Trophoblast cell (in vitro differentiated cells and primary cell): ENCODE data around the gene FOXD4L1.
"Not testable (repeated sequence)": the region's sequence is repeated elsewhere in the genome, so short reads cannot be mapped to it uniquely, and the experiment has no call there.

Experiments used
- DNase-seq, 2 donors: peaks; one replicate each; pipeline ENCODE4 v3.0.0-alpha.2; 2016
- H2AFZ ChIP-seq: 2 replicates; pipeline ENCODE4 v1.6.1; 2013; ENCODE audit warnings: low read length, moderate library complexity, mild to moderate bottlenecking; ENCODE audit not compliant: insufficient read depth, poor library complexity
- H2AK5ac ChIP-seq: 2 replicates; pipeline ENCODE4 v1.6.1; 2013; ENCODE audit warnings: mild to moderate bottlenecking, low read length
- H2BK120ac ChIP-seq: 2 replicates; pipeline ENCODE4 v1.6.1; 2013; ENCODE audit warnings: low read length, mild to moderate bottlenecking, moderate library complexity; ENCODE audit not compliant: insufficient read depth, poor library complexity
- H2BK12ac ChIP-seq: 2 replicates; pipeline ENCODE4 v1.6.1; 2013; ENCODE audit warnings: mild to moderate bottlenecking, low read length, moderate library complexity
- H2BK5ac ChIP-seq: 2 replicates; pipeline ENCODE4 v1.6.1; 2013; ENCODE audit warnings: low read length, low read depth, moderate library complexity, mild to moderate bottlenecking; ENCODE audit not compliant: poor library complexity
- H3K14ac ChIP-seq: 2 replicates; pipeline ENCODE4 v1.6.1; 2013; ENCODE audit warnings: mild to moderate bottlenecking, low read length
- H3K18ac ChIP-seq: 2 replicates; pipeline ENCODE4 v1.6.1; 2013; ENCODE audit warnings: mild to moderate bottlenecking, low read length
- H3K23ac ChIP-seq: 2 replicates; pipeline ENCODE4 v1.6.1; 2013; ENCODE audit warnings: low read length
- H3K27ac ChIP-seq: 2 replicates; pipeline ENCODE4 v1.5.1; 2013; ENCODE audit warnings: low read depth, mild to moderate bottlenecking, inconsistent platforms, low read length, moderate library complexity
- H3K27me3 ChIP-seq: 2 replicates; pipeline ENCODE4 v1.6.1; 2013; ENCODE audit warnings: inconsistent platforms, mild to moderate bottlenecking, low read length, moderate library complexity; ENCODE audit not compliant: insufficient read depth
- H3K36me3 ChIP-seq, 2 experiments: 1 replicate in 1 of 2; 2 replicates in 1 of 2; pipeline ENCODE4 v1.6.1; 2013; ENCODE audit warnings: low read length in 2 of 2, mild to moderate bottlenecking in 2 of 2, moderate library complexity in 1 of 2; ENCODE audit not compliant: insufficient read depth in 2 of 2, control insufficient read depth in 1 of 2
- H3K4ac ChIP-seq: 2 replicates; pipeline ENCODE4 v1.6.1; 2013; ENCODE audit warnings: low read depth, mild to moderate bottlenecking, low read length, moderate library complexity
- H3K4me1 ChIP-seq, 2 experiments: 1 replicate in 1 of 2; 2 replicates in 1 of 2; pipeline ENCODE4 v1.6.1; 2013; ENCODE audit warnings: low read length in 2 of 2, mild to moderate bottlenecking in 2 of 2, moderate library complexity in 1 of 2; ENCODE audit not compliant: insufficient read depth in 2 of 2, control insufficient read depth in 1 of 2
- H3K4me2 ChIP-seq: 2 replicates; pipeline ENCODE4 v1.6.1; 2013; ENCODE audit warnings: inconsistent platforms, mild to moderate bottlenecking, low read length, moderate library complexity
- H3K4me3 ChIP-seq: 2 replicates; pipeline ENCODE4 v1.5.1; 2013; ENCODE audit warnings: mild to moderate bottlenecking, low read depth, low read length, inconsistent platforms
- H3K79me1 ChIP-seq: one replicate; pipeline ENCODE4 v1.6.1; 2013; ENCODE audit warnings: low read length
- H3K79me2 ChIP-seq: 2 replicates; pipeline ENCODE4 v1.6.1; 2013; ENCODE audit warnings: low read length, mild to moderate bottlenecking; ENCODE audit not compliant: control insufficient read depth, insufficient read depth, poor library complexity
- H3K9ac ChIP-seq: 2 replicates; pipeline ENCODE4 v1.6.1; 2013; ENCODE audit warnings: mild to moderate bottlenecking, low read length
- H3K9me3 ChIP-seq: 2 replicates; pipeline ENCODE4 v1.6.1; 2013; ENCODE audit warnings: low read depth, mild to moderate bottlenecking, control low read depth, inconsistent platforms, low read length; ENCODE audit not compliant: insufficient read depth
- H4K12ac ChIP-seq: 2 replicates; pipeline ENCODE4 v1.6.1; 2013; ENCODE audit warnings: low read depth, mild to moderate bottlenecking, low read length, moderate library complexity
- H4K8ac ChIP-seq: 2 replicates; pipeline ENCODE4 v1.6.1; 2013; ENCODE audit warnings: low read depth, mild to moderate bottlenecking, low read length, moderate library complexity
- H4K91ac ChIP-seq: one replicate; pipeline ENCODE4 v1.6.1; 2013; ENCODE audit warnings: low read depth, mild to moderate bottlenecking, low read length, moderate library complexity
- WGBS: extraction: QIAGEN DNeasy Blood & Tissue Kit; methylation state at CpG from one replicate; pipeline ENCODE4 v1.1.7; 2013; ENCODE audit warnings: missing lambda C conversion rate; ENCODE audit not compliant: insufficient read length, insufficient coverage; ENCODE audit errors: extremely low coverage; 5-methylcytosine and 5-hydroxymethylcytosine counted together

The FOXD4L1 gene

GRCh38 chr2:113499019-113499885 lies 787 bp downstream of the FOXD4L1 start:
- no CpG with 5 or more reads among the region's 62 CpGs for WGBS
- not testable (repeated sequence) for H4K91ac ChIP-seq, H3K79me2 ChIP-seq, H2AK5ac ChIP-seq, H4K12ac ChIP-seq, H3K9me3 ChIP-seq, H3K14ac ChIP-seq, H3K36me3 ChIP-seq, H3K4me3 ChIP-seq, H2BK12ac ChIP-seq, H3K4ac ChIP-seq, H3K4me2 ChIP-seq, H3K9ac ChIP-seq, H2AFZ ChIP-seq, H3K4me1 ChIP-seq, H3K27ac ChIP-seq, H2BK5ac ChIP-seq, H3K79me1 ChIP-seq, H3K18ac ChIP-seq, H4K8ac ChIP-seq, H2BK120ac ChIP-seq, H3K23ac ChIP-seq
- DNase-seq = peak in 1 of 2 donors; percentile 7
- H3K27me3 ChIP-seq = peaks cover 18% of the 10 kb centered on the region

DNA sequence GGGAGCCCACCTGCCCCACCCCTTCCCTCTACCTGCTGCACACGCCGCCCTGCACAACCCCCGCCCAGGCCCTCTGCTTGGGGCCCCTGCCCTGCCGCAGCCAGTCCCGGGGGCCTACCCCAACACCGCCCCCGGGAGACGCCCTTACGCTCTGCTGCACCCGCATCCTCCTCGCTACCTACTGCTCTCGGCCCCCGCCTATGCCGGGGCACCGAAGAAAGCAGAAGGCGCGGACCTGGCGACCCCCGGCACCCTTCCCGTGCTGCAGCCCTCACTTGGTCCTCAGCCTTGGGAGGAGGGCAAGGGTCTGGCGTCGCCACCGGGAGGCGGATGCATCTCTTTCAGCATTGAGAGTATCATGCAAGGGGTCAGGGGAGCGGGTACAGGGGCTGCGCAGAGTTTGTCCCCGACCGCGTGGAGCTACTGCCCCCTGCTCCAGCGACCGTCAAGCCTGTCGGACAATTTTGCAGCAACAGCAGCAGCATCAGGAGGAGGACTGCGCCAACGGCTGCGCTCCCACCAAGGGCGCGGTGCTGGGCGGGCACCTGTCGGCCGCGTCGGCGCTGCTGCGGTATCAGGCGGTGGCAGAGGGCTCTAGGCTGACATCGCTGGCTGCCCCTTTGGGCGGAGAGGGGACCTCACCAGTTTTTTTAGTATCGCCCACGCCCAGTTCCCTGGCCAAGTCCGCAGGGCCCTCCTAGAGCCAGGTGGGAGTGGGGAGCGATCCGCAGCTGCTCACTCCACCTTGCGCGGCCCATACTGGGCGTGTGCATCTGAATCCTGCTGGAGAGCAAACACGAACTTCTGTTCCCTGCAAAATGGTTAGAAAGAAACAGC lies 1.6 kb downstream of the FOXD4L1 start:
- H3K79me1 ChIP-seq, H3K4ac ChIP-seq, DNase-seq, H3K18ac ChIP-seq, H3K9me3 ChIP-seq, H4K8ac ChIP-seq, H3K4me2 ChIP-seq, H2AFZ ChIP-seq, H2BK5ac ChIP-seq, H3K4me3 ChIP-seq, H2BK12ac ChIP-seq, H3K23ac ChIP-seq, H3K36me3 ChIP-seq, H2BK120ac ChIP-seq, H3K79me2 ChIP-seq, H4K12ac ChIP-seq, H2AK5ac ChIP-seq, H4K91ac ChIP-seq, H3K14ac ChIP-seq, H3K27ac ChIP-seq, H3K9ac ChIP-seq, H3K4me1 ChIP-seq: not testable (repeated sequence)
- H3K27me3 ChIP-seq = peaks cover 19% of the 10 kb centered on the region
- no CpG with 5 or more reads among the region's 56 CpGs for WGBS

DNA sequence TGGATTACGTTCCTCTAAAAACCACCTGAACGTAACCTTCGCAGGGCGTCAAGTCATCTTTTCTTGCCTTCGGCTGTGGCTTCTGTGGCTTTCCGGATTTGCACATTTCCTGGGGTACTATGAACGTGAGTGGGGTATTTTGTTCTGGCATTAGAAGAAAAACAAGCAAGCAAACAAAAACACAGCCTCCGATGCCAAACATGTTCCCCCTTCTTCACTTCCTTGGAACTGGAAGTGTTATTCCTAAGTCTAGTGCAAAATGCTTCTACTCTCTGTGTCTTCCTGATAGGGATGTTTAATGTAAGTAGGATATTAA lies 2.2 kb downstream of the FOXD4L1 start:
- H3K36me3 ChIP-seq, H3K79me2 ChIP-seq, H4K91ac ChIP-seq, H3K79me1 ChIP-seq, DNase-seq, H3K27ac ChIP-seq, H4K12ac ChIP-seq, H3K9me3 ChIP-seq, H3K9ac ChIP-seq, H4K8ac ChIP-seq, H3K4me2 ChIP-seq, H3K4me3 ChIP-seq, H3K14ac ChIP-seq, H3K4me1 ChIP-seq, H3K4ac ChIP-seq, H3K18ac ChIP-seq, H3K23ac ChIP-seq, H2BK12ac ChIP-seq, H2BK120ac ChIP-seq, H2AK5ac ChIP-seq, H2AFZ ChIP-seq, H2BK5ac ChIP-seq: not testable (repeated sequence)
- no CpG with 5 or more reads among the region's 8 CpGs for WGBS
- peaks cover 19% of the 10 kb centered on the region for H3K27me3 ChIP-seq

DNA sequence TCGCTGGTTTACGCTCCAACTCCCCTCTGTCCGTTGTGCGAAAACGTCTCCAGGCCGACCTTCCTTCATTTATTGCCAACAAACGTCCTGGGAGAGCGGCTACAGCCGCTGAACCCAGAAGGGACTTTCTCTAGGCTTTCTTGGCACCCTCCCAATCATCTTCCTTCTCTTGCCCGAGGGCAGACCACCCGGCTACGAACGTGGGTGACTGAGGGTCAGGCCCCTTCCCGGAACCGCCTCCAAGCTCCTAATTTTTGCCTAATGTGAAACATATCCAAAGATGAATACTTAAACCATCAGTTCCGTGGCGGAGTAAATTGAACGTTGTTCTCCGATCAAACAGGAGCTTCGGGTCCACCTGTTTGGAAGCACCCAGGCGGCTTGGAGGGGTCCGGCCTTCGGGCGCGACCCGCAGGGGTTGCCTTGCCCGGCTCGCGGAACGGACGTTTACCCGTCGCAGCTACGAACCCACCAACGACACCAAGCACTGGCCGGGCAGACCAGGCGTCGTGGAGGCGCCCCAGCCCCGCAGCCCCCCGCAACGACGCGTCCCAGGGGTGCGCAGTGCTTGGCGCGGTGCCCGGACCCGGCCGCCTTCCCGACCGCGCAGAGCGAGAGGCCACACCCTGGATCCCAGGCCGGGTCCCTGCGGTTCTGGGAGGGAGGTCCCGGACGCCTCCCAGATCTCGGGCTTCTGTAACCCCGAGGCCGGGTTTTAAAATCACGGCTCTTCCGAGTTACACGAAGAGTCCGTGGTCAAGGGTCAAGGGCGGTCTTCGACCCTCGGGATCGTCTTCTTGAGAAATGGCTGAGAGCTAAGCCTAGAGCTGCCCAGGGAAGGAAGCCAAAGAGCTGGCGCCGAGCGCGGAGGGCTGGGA lies 4.0 kb downstream of the FOXD4L1 start:
- not testable (repeated sequence) for H2AK5ac ChIP-seq, H2BK120ac ChIP-seq, H3K36me3 ChIP-seq, H3K14ac ChIP-seq, H3K79me1 ChIP-seq, H3K23ac ChIP-seq, H3K18ac ChIP-seq, H3K27ac ChIP-seq, H2AFZ ChIP-seq, H4K8ac ChIP-seq, H3K4ac ChIP-seq, H3K79me2 ChIP-seq, H3K4me3 ChIP-seq, H3K4me1 ChIP-seq, DNase-seq, H2BK5ac ChIP-seq, H4K12ac ChIP-seq, H2BK12ac ChIP-seq, H3K9me3 ChIP-seq, H3K9ac ChIP-seq, H4K91ac ChIP-seq
- peaks cover 19% of the 10 kb centered on the region for H3K27me3 ChIP-seq
- H3K4me2 ChIP-seq = peak overlapping the region; percentile 74
- no CpG with 5 or more reads among the region's 73 CpGs for WGBS
